NCI-H2081 (cell line): ENCODE data around the gene LMF1.

ENCODE experiments used
- DNase-seq, 2 experiments: peaks; one replicate each; lab custom pipeline; 2025; lab: John Stamatoyannopoulos, UW

The LMF1 gene

GRCh38 chr16:970766-971581, at the start of gene LMF1:
Gene LMF1, minus strand, starts transcription at chr16:970984. Its CDS starts 4 bp downstream, at chr16:970980.
- peak; percentile 75 to 86 for DNase-seq

- DNase-seq: no peak
Observed at GRCh38 chr16:1020091-1020399, 49.3 kb upstream of the LMF1 start.

GRCh38 chr16:1019231-1020090, 48.7 kb upstream of the LMF1 start:
- DNase-seq: no peak

GRCh38 chr16:1018447-1019198, 47.8 kb upstream of the LMF1 start:
- DNase-seq: no peak

- no peak for DNase-seq
Observed at GRCh38 chr16:1014771-1015495, 44.1 kb upstream of the LMF1 start.

GRCh38 chr16:1014221-1014620, 43.4 kb upstream of the LMF1 start:
- no peak for DNase-seq

GRCh38 chr16:1013593-1013900, 42.8 kb upstream of the LMF1 start:
- DNase-seq: no peak

GRCh38 chr16:1012722-1013592, 42.2 kb upstream of the LMF1 start:
- no peak for DNase-seq

GRCh38 chr16:1012135-1012534, 41.4 kb upstream of the LMF1 start:
- no peak for DNase-seq

GRCh38 chr16:1011316-1012082, 40.7 kb upstream of the LMF1 start:
- DNase-seq: no peak

- no peak for DNase-seq
Observed at GRCh38 chr16:1010815-1011214, 40.0 kb upstream of the LMF1 start.

GRCh38 chr16:1010251-1010650, 39.5 kb upstream of the LMF1 start:
- no peak for DNase-seq

- no peak for DNase-seq
Observed at GRCh38 chr16:1009358-1010150, 38.8 kb upstream of the LMF1 start.

GRCh38 chr16:1008085-1008484, 37.3 kb upstream of the LMF1 start:
- no peak for DNase-seq

GRCh38 chr16:1007284-1007850, 36.6 kb upstream of the LMF1 start:
- DNase-seq: no peak

- no peak for DNase-seq
Observed at GRCh38 chr16:1006781-1007180, 36.0 kb upstream of the LMF1 start.

GRCh38 chr16:1005286-1005685, 34.5 kb upstream of the LMF1 start:
- no peak for DNase-seq

GRCh38 chr16:1003391-1004347, 32.9 kb upstream of the LMF1 start:
- DNase-seq: no peak
